DND-41 (cell line): ENCODE results near the gene KLHL24.

Source experiments
- EZH2 ChIP-seq: IDR thresholded peaks from 3 replicates; pipeline ENCODE4 v1.6.1; 2012; ENCODE audit warnings: borderline replicate concordance, low read depth, mild to moderate bottlenecking, moderate library complexity, low read length, inconsistent platforms; ENCODE audit not compliant: severe bottlenecking
- TF ChIP-seq, protein P1 (sequence below): IDR thresholded peaks from 2 replicates; pipeline ENCODE4 v1.5.1; 2012; ENCODE audit warnings: borderline replicate concordance, low read length, moderate library complexity, mild to moderate bottlenecking; ENCODE audit not compliant: poor library complexity, severe bottlenecking; ENCODE audit errors: extremely low read depth

DNA sequence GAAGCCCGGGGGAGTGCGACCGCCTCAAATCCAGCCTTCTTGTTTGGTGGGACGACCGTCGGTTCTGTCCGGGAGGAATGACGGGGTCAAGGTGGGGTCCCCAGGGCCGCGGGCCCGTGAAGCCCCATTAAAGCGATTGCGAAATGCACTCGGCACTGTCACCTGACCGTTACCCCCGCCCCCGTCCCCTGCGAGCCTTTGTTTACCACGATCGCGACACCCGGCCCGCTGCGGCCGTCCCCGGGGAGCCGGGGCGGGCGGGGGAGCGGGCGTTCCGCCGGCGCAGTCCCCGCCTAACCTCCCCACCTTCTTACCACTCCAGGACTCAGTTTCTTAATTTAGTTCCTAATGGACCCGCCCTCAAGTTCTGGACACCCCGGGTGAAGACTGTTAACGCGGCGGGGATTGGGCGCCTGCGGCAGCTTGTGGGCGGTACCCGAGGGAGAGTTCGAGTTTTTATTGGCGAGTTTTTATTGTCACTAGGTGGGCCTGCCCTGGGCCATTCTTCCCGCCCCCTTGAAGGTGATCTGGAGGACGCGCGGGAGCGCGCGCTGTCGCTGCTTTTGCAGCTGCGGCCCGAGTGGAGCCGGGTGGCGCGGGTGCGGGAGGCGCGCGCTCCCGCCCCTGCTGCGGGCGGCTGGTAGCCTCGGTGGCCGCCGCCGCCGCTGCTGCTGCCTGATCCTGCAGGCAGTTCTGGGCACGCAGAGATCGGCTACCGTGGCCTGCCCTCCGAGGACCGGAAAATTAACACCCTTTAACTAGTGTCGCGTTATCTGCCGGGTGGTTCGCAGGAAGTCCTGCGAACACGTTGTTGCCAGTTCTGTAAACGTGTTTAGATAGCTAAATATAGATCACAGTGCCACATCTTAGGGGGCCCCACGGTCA lies 1.0 kb downstream of the KLHL24 start:
- TF ChIP-seq, protein P1, sequence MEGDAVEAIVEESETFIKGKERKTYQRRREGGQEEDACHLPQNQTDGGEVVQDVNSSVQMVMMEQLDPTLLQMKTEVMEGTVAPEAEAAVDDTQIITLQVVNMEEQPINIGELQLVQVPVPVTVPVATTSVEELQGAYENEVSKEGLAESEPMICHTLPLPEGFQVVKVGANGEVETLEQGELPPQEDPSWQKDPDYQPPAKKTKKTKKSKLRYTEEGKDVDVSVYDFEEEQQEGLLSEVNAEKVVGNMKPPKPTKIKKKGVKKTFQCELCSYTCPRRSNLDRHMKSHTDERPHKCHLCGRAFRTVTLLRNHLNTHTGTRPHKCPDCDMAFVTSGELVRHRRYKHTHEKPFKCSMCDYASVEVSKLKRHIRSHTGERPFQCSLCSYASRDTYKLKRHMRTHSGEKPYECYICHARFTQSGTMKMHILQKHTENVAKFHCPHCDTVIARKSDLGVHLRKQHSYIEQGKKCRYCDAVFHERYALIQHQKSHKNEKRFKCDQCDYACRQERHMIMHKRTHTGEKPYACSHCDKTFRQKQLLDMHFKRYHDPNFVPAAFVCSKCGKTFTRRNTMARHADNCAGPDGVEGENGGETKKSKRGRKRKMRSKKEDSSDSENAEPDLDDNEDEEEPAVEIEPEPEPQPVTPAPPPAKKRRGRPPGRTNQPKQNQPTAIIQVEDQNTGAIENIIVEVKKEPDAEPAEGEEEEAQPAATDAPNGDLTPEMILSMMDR, result no peak
- no peak for TF ChIP-seq EZH2
